GM21390 (cell line): Measurements from ENCODE around the gene RIMS3.

Experiments
- ATAC-seq: cut with Tn5 transposase; IDR thresholded peaks from one replicate; pipeline ENCODE4 v1.9.1; 2021; ENCODE audit not compliant: unreplicated experiment

The RIMS3 gene

GRCh38 chr1:40691538-40692428 lies 26.3 kb upstream of the RIMS3 start, which contains the start of gene NFYC:
NFYC (plus strand) TSS chr1:40691704; CDS start chr1:40738844, 47,140 bp downstream.
- ATAC-seq = peak; percentile 71

GRCh38 chr1:40690771-40691537 lies 25.5 kb upstream of the RIMS3 start:
- no peak for ATAC-seq

- no peak for ATAC-seq
Measured at GRCh38 chr1:40689737-40690136, 24.3 kb upstream of the RIMS3 start.

- no peak for ATAC-seq
Measured at GRCh38 chr1:40687661-40688060, 22.2 kb upstream of the RIMS3 start.

- no peak for ATAC-seq
Measured at GRCh38 chr1:40687059-40687458, 21.6 kb upstream of the RIMS3 start.

- no peak for ATAC-seq
Measured at GRCh38 chr1:40684669-40685068, 19.2 kb upstream of the RIMS3 start.

GRCh38 chr1:40679165-40679953 lies 13.9 kb upstream of the RIMS3 start:
- no peak for ATAC-seq

- no peak for ATAC-seq
Measured at GRCh38 chr1:40676501-40676900, 11.0 kb upstream of the RIMS3 start.

GRCh38 chr1:40673452-40673851 lies 8.0 kb upstream of the RIMS3 start:
- ATAC-seq = no peak

- peak; percentile 55 for ATAC-seq
Measured at GRCh38 chr1:40668769-40669525, 3.5 kb upstream of the RIMS3 start.

- ATAC-seq = no peak
Measured at GRCh38 chr1:40664791-40665190, 691 bp downstream of the RIMS3 start.

- no peak for ATAC-seq
Measured at GRCh38 chr1:40664167-40664537, 1.3 kb downstream of the RIMS3 start.

GRCh38 chr1:40663324-40664166 lies 1.9 kb downstream of the RIMS3 start:
- ATAC-seq = no peak

- ATAC-seq = no peak
Measured at GRCh38 chr1:40662864-40663263, 2.6 kb downstream of the RIMS3 start.

- no peak for ATAC-seq
Measured at GRCh38 chr1:40662151-40662550, 3.3 kb downstream of the RIMS3 start.

GRCh38 chr1:40661678-40662077 lies 3.8 kb downstream of the RIMS3 start:
- no peak for ATAC-seq

GRCh38 chr1:40659649-40659947 lies 5.9 kb downstream of the RIMS3 start:
- ATAC-seq = no peak

GRCh38 chr1:40658751-40659648 lies 6.5 kb downstream of the RIMS3 start:
- ATAC-seq = no peak

- ATAC-seq = no peak
Measured at GRCh38 chr1:40657046-40657445, 8.4 kb downstream of the RIMS3 start.
